GM21515 (cell line): ENCODE results near the gene SEC22C.
"Not testable (repeated sequence)": the region's sequence is repeated elsewhere in the genome, so short reads cannot be mapped to it uniquely, and the experiment has no call there.

Experiments
- ATAC-seq: cut with Tn5 transposase; IDR thresholded peaks from one replicate; pipeline ENCODE4 v1.9.1; 2021; ENCODE audit not compliant: unreplicated experiment

SEC22C gene, protein sequence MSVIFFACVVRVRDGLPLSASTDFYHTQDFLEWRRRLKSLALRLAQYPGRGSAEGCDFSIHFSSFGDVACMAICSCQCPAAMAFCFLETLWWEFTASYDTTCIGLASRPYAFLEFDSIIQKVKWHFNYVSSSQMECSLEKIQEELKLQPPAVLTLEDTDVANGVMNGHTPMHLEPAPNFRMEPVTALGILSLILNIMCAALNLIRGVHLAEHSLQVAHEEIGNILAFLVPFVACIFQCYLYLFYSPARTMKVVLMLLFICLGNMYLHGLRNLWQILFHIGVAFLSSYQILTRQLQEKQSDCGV

DNA sequence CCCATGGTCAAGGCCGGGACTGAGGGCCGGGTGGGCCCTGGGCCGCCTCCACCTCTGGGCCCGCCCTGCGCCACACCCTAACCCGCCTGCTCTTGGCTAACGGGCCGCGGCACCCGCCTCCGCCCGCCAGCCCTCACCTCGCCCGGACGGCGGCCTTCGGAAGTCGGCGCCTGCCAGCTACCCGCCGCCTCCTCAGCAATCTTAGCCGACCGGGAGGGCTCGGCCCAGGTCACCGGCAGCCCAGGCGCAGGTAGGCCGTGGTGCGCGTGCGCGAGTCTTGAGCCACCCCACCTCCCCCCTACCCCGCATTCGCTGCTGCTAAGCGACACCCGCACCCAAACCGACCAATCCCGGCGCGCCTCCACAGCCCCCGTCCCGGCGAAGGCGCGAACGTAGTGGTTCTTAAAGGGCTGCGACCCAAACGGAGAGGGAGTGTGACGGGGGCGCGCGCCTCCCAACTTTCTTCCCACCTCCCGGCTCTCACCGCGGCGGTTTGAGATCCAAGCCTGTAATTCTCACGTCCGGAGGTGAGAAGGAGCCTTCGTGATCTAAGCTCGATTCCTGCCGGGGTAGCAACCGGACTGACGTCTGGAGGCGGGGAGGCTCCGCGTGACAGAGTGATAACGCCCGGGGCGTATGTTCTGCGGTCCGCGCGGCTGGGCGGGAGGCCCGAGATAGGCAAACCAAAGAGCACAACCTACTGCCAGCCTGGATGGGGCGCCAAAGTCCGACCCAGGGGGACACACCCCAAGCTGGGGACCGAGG is at the start of gene SEC22C:
Gene SEC22C (minus strand): TSS at position 259 of the 765 bp plus-strand sequence. CDS start 12,921 bp downstream, outside the sequence.
- peak; percentile 90 for ATAC-seq

DNA sequence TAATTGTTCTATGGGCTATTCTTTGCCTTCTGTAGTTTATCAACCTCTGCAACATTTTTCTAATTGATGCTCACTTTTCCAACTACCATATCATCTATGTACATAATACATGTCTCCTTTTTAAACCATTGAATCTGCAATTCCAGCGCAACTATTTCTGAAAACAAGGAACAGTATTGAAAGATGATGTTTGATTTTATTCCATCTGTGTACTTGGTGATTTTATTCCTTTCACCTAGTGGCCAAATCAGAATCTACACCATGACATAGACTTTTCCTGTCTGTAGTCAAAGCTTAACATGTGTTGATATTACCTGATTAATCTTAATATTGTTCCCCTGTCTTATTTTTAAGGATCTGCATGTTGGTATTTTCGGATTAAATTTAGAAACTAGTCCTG is 31.7 kb upstream of the SEC22C start:
- ATAC-seq = no peak

GRCh38 chr3:42612928-42613327 is 31.2 kb upstream of the SEC22C start:
- no peak for ATAC-seq

GRCh38 chr3:42612217-42612616 is 30.4 kb upstream of the SEC22C start:
- ATAC-seq = no peak

DNA sequence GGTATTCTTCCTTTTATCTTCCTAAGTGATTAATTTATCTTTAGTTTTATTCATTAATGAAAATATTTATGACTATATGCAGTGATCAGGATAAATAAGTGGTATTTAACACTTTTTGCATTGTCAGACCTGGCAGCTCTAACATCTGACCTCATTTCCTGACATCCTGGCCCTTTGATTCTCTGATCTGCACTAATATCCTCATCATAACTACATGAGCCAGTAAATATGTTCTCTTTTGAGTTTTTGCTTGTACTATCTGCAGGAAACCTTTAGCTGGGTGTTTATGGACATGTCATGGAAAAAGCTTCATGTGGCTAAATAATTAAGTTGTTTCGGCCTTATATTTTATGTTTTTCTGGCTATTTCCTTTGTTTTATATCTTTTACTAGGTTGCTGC is 29.2 kb upstream of the SEC22C start:
- ATAC-seq = no peak

GRCh38 chr3:42608581-42608980 is 26.8 kb upstream of the SEC22C start:
- no peak for ATAC-seq

DNA sequence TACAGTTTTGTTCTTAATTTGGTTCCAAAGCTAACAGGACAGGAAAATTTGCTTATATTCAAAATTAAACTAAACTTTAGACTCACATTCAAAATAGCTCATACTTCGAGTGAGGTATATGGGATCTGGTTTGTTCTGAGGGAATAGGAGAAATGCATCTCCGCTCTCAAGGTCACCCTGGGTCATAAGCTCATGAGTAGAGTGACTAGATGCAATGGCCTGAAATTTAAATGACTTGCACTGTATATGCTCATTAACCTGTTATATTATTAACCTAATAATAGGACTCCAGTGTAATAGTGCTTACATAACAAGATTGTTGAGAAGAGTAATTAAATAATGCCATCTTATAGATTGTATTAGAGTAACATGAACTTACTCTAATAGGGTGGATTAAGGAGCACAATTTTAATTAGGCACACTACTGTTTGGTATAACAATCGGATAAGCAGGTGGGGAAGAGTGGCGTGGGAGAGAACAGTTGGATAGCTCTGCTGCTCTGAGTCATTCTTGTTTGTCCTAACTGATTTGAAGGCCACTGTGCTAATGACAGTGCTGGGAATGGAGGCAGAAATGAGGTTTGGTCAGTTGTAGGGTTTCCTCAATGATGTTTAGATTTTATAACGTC is 23.9 kb upstream of the SEC22C start:
- no peak for ATAC-seq

GRCh38 chr3:42602961-42603360 is 21.2 kb upstream of the SEC22C start:
- ATAC-seq = no peak

GRCh38 chr3:42601896-42602581 is 20.3 kb upstream of the SEC22C start:
- no peak for ATAC-seq

GRCh38 chr3:42600958-42601675 is 19.4 kb upstream of the SEC22C start:
- ATAC-seq = peak; percentile 31

DNA sequence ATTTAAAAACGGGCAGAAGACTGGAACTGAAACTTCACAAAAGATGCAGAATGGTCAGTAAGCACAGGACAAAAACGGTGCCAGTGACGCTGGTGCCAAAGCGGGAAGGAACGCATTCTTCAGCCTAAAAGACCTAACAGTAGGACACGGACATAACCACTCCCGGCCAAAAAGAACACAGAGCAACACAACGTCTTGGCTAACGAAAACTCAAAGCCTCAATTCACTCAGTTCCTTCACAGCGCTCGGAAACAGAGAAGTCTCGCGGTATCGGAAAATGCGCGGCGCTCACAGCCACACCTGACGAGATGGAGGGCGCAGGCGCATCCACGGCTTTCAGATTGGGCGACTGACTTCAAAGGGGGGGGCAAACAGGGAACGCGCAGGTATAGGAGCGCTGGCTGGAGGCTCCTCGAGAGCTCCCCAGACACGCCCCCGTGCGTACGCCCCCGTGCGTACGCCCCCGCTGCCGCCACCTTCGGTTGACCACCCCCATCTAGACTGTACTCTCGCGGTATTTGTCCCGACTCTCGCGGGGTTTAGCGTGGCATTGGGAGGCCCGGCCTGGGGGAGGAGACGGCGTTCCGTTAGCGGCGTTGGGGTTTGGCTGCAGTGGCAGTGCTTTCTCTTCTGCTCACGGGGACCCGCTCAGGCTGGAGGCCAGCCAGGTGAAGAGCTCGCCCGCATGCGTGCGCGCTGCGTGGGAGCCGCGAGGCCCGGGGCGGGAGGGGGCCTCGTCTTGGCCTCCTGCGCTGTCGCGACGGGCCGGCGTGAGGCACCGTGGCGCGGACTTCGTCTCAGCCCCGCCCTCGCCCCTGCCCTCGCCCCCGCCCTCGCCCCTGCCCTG is 18.6 kb upstream of the SEC22C start, which contains the start of gene NKTR:
Gene NKTR (plus strand): TSS at position 576 of the 847 bp plus-strand sequence. CDS start 321 bp downstream, outside the sequence.
- peak; percentile 83 for ATAC-seq

GRCh38 chr3:42597098-42597497 is 15.3 kb upstream of the SEC22C start:
- not testable (repeated sequence) for ATAC-seq

DNA sequence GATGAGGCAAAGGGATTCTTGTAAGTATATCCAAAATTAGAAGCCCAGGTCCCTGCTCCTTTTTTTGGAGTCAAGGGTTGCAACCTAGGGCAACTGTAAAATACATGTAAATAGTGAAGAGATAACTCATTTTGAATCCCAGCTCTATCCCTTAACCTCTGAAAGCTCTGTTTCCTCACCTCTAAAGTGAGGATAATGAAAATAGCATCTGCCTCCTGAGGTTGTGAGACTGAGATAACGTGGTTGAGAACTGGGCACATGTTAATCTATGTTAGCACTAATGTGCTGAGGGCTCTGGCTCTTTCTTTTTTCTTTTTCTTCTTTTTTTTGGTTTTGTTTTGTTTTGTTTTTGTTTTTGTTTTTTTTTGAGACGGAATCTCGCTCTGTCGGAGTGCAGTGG is 13.9 kb upstream of the SEC22C start:
- no peak for ATAC-seq

- no peak for ATAC-seq
Measured at GRCh38 chr3:42593635-42594034, 11.9 kb upstream of the SEC22C start.

DNA sequence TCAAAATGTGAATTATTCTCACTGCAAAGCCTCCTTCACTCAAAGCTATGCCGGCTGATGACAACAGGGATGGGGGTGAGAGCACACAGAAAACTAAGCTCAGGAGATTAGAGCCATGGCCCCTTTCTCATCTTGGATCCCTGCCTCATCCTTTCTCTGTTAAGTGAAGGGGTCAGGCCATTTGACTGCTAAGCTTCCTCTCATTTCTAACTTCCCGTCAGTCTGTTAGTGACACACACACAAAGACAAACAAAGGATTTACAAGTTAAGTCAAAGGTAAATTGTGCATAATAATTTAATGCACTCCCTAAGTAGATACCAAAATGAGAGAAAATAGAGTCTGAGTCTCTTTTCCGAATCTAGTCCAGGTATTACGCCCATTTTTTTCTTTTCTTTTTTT is 10.0 kb upstream of the SEC22C start:
- ATAC-seq = no peak

DNA sequence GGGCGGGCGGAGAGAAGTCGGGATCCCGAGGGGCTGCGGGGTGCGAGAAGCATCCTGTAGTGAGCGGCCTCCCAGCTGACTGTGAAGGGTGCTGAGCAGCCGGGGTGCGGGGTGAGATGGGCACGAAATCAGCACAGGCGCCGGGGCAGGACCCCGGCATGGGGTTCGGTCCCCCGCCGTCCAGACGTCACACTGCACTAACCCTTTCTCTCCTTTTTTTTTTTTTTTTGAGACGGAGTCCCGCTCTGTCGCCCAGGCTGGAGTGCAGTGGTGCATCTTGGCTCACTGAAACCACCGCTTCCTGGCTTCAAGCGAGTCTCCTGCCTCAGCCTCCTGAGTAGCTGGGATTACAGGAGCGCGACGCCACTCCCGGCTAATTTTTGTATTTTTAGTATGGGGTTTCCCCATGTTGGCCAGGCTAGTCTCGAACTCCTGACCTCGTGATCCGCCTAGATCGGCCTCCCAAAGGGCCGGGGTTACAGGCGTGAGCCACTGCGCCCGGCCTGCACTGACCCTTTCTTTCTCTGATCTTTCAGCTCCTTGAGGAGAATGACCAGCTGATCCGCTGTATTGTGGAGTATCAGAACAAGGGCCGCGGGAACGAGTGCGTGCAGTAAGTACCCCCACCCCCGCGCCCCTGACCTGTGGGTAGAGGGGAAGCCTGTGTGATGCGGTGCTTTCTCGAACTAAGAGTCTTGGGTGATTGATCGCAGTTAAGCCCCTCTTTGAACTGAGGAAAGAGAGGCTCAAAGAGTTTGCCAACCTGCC is 9.4 kb upstream of the SEC22C start:
- ATAC-seq = no peak

GRCh38 chr3:42589382-42590109 is 7.8 kb upstream of the SEC22C start:
- ATAC-seq = no peak

DNA sequence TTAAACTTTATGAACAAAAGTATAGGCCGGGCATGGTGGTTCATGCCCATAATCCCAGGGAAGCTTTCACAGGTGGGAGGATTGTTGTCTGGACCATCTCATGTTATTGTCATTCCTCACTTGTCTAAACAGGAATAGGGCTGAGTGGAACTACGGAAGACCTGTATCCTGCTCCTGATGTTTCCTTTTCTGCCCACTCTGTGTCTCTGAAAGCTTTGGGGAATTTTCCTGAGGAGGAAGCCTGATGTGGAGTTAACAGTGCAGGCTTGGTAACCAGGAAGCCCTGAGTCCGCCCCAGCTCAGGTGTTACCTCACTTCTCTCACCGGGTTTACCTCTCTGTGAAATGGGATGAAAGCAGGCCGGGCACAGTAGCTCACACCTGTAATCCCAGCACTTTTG is 6.9 kb upstream of the SEC22C start:
- ATAC-seq = no peak
